BLaER1 treated with 17β-estradiol and CSF1 and Interleukin-3, amounts not matched to agents 10 nM and 100 nM (cell line): ENCODE measurements around the gene ESRRA.
A peak's percentile ranks its signal among the peaks of the same experiment; 100 is the strongest.

Experiments used
- H3K27ac ChIP-seq, 11 experiments: shearing (Covaris generic); formaldehyde crosslinking; 2 replicates each; pipeline ENCODE4 v1.8.1; 2022
- H3K27me3 ChIP-seq, 11 experiments: shearing (Covaris generic); formaldehyde crosslinking; 2 replicates each; pipeline ENCODE4 v1.8.1; 2022
- H3K36me3 ChIP-seq, 11 experiments: shearing (Covaris generic); formaldehyde crosslinking; 2 replicates each; pipeline ENCODE4 v1.8.1; 2022
- H3K4me1 ChIP-seq, 10 experiments: shearing (Covaris generic); formaldehyde crosslinking; 2 replicates each; pipeline ENCODE4 v1.8.1; 2022
- H3K4me2 ChIP-seq, 11 experiments: shearing (Covaris generic); formaldehyde crosslinking; 2 replicates each; pipeline ENCODE4 v1.8.1; 2022
- H3K4me3 ChIP-seq, 10 experiments: shearing (Covaris generic); formaldehyde crosslinking; 2 replicates each; pipeline ENCODE4 v1.8.1; 2022
- H3K9ac ChIP-seq, 11 experiments: shearing (Covaris generic); formaldehyde crosslinking; 2 replicates each; pipeline ENCODE4 v1.8.1; 2022
- H3K9me3 ChIP-seq, 11 experiments: shearing (Covaris generic); formaldehyde crosslinking; replicated peaks in 1 of 11; 2 replicates each; pipeline ENCODE4 v1.8.1; 2022
- H4K20me1 ChIP-seq, 11 experiments: shearing (Covaris generic); formaldehyde crosslinking; 2 replicates each; pipeline ENCODE4 v1.8.1; 2022
- Cebpa-rat ChIP-seq, 11 experiments: shearing (Covaris generic); IDR thresholded peaks; 2 replicates each; pipeline ENCODE4 v1.8.1; 2022

ESRRA gene

DNA sequence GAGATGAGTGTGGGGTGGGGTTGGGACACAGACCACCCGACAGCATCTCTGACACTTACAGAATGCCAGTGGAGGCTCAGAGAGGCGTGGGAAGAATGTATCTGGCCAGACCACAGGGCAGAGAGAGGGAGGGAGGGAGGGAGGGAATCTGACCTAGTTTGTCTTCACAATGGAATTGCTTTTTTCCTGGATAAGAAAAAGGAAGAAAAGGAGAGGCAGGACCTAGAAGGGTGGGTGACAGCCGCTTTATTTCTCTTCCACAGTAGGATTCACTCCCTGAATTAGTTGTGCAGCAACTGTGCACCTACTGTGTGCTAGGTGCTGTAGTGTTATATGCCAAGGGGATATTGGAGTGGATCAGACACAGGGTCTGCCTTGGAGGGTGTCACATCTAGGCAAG lies 10.6 kb upstream of the ESRRA start:
- TF ChIP-seq Cebpa-rat (IDR thresholded peaks at IDR 0.05): no peak
- Histone ChIP-seq H3K27ac (no peak overlapping the region), H3K4me1 (peaks cover 18 to 25% (median 21%) of the 10 kb centered on the region in 10 experiments), H3K4me3 (no peak overlapping the region), H3K9me3 (no peaks in the 10 kb centered on the region), H3K36me3 (no peaks in the 10 kb centered on the region), H3K9ac (no peak overlapping the region), H4K20me1 (peaks cover 0 to 82% (median 63%) of the 10 kb centered on the region in 11 experiments; a peak in 18 of 22 replicates), H3K27me3 (peaks cover 100% of the 10 kb centered on the region in 11 experiments), H3K4me2 (no peak overlapping the region)

DNA sequence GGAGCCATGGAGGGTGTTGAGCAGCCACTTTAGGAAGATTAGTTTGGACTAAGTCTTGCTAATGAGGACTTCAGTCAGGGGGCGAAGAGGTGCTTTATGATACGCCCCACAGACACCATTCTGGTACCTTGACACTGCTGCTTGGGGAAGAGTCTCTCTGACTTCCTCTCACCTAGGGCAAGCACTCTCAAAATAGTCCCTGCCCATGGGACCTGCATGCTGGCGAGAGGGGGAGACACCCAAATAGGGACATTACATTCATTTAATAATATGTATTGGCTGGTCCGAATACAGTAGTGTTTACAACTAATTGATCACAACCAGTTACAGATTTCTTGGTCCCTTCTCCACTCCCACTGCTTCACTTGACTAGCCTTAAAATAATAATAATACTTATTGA lies 9.6 kb upstream of the ESRRA start:
- Histone ChIP-seq H4K20me1 (peaks cover 0 to 83% (median 63%) of the 10 kb centered on the region in 11 experiments; a peak in 18 of 22 replicates), H3K27me3 (peaks cover 100% of the 10 kb centered on the region in 11 experiments), H3K9ac (no peak overlapping the region), H3K27ac (no peak overlapping the region), H3K4me2 (no peak overlapping the region), H3K36me3 (no peaks in the 10 kb centered on the region), H3K4me3 (no peak overlapping the region), H3K9me3 (no peaks in the 10 kb centered on the region), H3K4me1 (peaks cover 28 to 35% (median 31%) of the 10 kb centered on the region in 10 experiments)
- TF ChIP-seq Cebpa-rat (IDR thresholded peaks at IDR 0.05): no peak

DNA sequence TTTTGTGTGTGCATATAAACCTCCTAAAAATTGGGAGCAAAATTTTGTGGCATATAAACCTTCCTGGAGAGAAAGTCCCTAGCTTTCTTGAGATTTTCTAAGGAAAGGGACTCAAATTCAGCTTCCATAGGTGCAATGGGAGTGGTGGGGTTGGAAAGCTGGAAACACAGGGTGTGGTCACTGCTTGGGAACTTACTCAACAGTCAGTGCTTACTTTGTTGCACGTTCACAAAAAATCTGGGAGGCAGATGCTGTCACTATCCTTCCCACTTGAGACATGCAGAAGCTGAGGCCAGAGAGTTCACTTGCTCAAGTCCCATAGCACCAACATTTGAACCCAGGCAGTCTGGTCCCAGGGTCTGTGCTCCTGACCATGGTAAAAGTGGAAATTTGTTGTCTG lies 9.1 kb upstream of the ESRRA start:
- no peak for TF ChIP-seq Cebpa-rat (IDR thresholded peaks at IDR 0.05)
- Histone ChIP-seq H3K4me3 (no peak overlapping the region), H3K4me1 (peaks cover 30 to 40% (median 34%) of the 10 kb centered on the region in 10 experiments), H3K4me2 (no peak overlapping the region), H3K9ac (no peak overlapping the region), H3K27me3 (peaks cover 100% of the 10 kb centered on the region in 11 experiments), H3K27ac (no peak overlapping the region), H3K9me3 (no peaks in the 10 kb centered on the region), H3K36me3 (no peaks in the 10 kb centered on the region), H4K20me1 (peaks cover 0 to 80% (median 59%) of the 10 kb centered on the region in 11 experiments; a peak in 18 of 22 replicates)

DNA sequence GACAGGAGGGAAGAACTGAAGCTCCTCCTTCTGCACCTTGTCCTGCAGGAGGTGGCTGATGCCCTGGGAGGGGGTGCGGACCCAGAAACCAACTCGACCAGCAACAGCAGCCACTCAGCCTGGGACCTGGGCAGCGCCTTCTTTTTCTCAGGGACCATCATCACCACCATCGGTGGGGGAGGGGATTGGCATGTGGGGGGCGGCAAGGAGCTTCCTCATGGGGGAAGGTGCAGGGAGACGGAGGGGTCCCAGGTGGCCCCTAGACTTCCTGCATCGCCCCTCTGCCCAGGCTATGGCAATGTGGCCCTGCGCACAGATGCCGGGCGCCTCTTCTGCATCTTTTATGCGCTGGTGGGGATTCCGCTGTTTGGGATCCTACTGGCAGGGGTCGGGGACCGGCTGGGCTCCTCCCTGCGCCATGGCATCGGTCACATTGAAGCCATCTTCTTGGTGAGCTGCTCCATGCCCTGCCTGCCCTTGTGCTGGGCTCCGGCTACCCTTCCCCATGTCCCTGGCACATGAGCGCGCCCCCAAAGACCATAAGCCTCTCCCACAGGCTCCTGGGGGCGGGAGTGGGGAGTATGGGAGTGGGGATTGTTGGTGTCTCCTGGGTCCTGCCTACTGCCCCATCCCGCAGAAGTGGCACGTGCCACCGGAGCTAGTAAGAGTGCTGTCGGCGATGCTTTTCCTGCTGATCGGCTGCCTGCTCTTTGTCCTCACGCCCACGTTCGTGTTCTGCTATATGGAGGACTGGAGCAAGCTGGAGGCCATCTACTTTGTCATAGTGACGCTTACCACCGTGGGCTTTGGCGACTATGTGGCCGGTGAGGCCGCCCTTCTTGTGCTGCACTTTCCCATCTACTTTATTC lies 8.3 kb upstream of the ESRRA start:
- no peaks in the 10 kb centered on the region for H3K9me3 ChIP-seq
- H3K27ac ChIP-seq: no peak overlapping the region
- H3K4me3 ChIP-seq: no peak overlapping the region
- H3K36me3 ChIP-seq: no peaks in the 10 kb centered on the region
- no peak for TF ChIP-seq Cebpa-rat (IDR thresholded peaks at IDR 0.05)
- no peak overlapping the region for H3K4me2 ChIP-seq
- peaks cover 100% of the 10 kb centered on the region in 11 experiments for H3K27me3 ChIP-seq
- H4K20me1 ChIP-seq: peaks cover 0 to 71% (median 51%) of the 10 kb centered on the region in 11 experiments; a peak in 18 of 22 replicates
- H3K4me1 ChIP-seq: peaks cover 25 to 37% (median 30%) of the 10 kb centered on the region in 10 experiments
- H3K9ac ChIP-seq: no peak overlapping the region

DNA sequence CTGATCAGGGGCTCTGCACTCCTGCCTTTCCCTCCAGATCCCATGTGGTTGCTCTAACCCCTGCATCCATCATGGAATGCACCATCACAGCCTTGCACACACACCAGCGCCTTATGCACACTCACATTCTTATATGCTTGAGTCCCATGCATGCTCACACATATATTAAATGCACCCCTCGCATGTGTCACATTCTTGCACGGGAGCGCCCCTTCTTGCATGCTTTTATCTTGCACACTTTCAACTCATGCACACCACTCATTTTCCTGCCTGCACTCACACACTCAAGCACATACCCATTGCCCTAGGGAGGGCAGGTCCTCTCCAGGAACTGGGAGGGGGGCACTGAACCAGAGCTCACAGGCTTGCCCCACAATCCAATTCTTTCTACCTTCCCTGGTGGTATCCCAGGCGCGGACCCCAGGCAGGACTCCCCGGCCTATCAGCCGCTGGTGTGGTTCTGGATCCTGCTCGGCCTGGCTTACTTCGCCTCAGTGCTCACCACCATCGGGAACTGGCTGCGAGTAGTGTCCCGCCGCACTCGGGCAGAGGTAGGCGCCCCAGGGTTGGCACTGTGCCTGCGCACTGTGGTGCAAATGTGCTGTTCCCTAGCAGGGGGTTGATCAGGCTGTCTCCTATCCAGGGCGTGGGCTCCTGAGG lies 7.5 kb upstream of the ESRRA start:
- no peak for TF ChIP-seq Cebpa-rat (IDR thresholded peaks at IDR 0.05)
- Histone ChIP-seq H4K20me1 (peaks cover 0 to 64% (median 43%) of the 10 kb centered on the region in 11 experiments; a peak in 18 of 22 replicates), H3K27me3 (peaks cover 93 to 100% (median 95%) of the 10 kb centered on the region in 11 experiments), H3K27ac (no peak overlapping the region), H3K9ac (no peak overlapping the region), H3K9me3 (no peaks in the 10 kb centered on the region), H3K4me2 (no peak overlapping the region), H3K36me3 (no peaks in the 10 kb centered on the region), H3K4me3 (no peak overlapping the region), H3K4me1 (peaks cover 19 to 30% (median 24%) of the 10 kb centered on the region in 10 experiments)

DNA sequence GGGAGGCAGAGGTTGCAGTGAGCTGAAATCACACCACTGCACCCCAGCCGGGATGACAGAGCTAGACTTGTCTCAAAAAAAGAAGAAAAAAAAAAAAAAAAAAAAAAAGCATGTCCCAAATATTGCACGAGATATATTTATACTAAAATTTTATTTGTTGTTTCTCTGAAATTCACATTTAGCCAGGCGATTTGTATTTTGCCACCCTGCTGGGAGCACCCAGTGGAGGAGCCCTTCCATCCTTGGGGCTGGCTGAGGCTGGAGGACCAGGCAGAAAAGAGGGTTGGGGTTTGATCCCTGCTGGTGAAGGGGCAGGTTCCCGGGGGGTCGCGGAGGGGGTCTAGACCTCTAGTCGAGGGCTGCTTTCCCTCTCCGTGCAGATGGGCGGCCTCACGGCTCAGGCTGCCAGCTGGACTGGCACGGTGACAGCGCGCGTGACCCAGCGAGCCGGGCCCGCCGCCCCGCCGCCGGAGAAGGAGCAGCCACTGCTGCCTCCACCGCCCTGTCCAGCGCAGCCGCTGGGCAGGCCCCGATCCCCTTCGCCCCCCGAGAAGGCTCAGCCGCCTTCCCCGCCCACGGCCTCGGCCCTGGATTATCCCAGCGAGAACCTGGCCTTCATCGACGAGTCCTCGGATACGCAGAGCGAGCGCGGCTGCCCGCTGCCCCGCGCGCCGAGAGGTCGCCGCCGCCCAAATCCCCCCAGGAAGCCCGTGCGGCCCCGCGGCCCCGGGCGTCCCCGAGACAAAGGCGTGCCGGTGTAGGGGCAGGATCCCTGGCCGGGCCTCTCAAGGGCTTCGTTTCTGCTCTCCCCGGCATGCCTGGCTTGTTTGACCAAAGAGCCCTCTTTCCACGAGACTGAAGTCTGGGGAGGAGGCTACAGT lies 6.1 kb upstream of the ESRRA start:
- no peak for TF ChIP-seq Cebpa-rat (IDR thresholded peaks at IDR 0.05)
- peaks cover 79 to 86% (median 81%) of the 10 kb centered on the region in 11 experiments for H3K27me3 ChIP-seq

DNA sequence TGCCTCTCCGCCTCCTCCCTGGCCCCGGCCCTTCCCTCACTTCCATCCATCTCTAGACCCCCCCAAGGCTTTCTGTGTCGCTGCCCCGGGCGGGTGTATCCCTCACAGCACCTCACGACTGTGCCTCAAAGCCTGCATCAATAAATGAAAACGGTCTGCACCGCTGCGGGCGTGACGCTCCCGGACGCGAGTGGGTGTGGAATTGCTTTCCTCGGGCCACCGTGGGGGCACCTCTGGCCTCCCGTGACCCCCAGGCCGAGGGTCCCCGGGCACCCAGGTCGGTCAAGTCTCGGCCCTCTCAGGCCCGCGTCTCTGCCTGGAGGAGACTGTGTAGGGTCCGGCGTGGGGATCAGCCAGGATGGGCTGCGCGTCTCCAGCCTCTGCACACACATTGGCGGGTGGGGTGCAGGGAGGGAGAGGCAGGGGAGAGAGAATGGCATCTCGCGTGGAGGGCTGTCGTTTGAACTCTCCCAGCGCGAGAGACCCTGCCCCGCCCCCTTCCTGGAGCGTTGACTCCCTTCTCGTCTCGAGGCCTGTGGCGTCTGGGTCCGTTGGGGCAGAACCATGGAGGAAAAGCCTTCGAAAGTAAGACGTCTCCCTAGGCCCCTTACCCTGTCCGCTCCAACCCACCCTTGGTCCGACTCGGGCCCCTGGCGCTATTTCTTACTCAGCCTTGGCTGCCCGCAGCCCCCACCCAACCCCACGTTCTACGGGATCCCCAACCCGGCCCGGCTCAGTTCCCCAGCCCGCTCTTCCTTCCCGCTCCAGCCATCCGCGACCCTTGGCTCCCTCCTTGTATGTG lies 5.3 kb upstream of the ESRRA start, which contains the start of gene CATSPERZ:
Gene CATSPERZ (plus strand): TSS at position 512 of the 802 bp plus-strand sequence. CDS start 53 bp downstream, at position 565.
- peak within 1 kb of the TSS in 10 of 11 experiments; percentile 8 to 49 (median 32); a peak in 14 of 22 replicates for H3K9ac ChIP-seq
- H3K36me3 ChIP-seq: no peaks in the 10 kb centered on the region
- H3K4me2 ChIP-seq: peak within 1 kb of the TSS; percentile 83 to 93 (median 89)
- peak within 1 kb of the TSS; percentile 36 to 62 (median 49) for H3K4me3 ChIP-seq
- TF ChIP-seq Cebpa-rat (IDR thresholded peaks at IDR 0.05): no peak
- H3K27me3 ChIP-seq: peaks cover 71 to 77% (median 72%) of the 10 kb centered on the region in 11 experiments
- peaks cover 0 to 52% (median 32%) of the 10 kb centered on the region in 11 experiments; a peak in 18 of 22 replicates for H4K20me1 ChIP-seq
- no peak within 1 kb of the TSS for H3K27ac ChIP-seq
- H3K9me3 ChIP-seq: no peaks in the 10 kb centered on the region
- peaks cover 30 to 44% (median 33%) of the 10 kb centered on the region in 10 experiments for H3K4me1 ChIP-seq

More for the DNA sequence above, 6.1 kb upstream of the ESRRA start:
- H3K9ac ChIP-seq: peak overlapping the region in 10 of 11 experiments; percentile 8 to 49 (median 24); a peak in 11 of 22 replicates
- no peaks in the 10 kb centered on the region for H3K9me3 ChIP-seq
- H3K36me3 ChIP-seq: no peaks in the 10 kb centered on the region
- H3K27ac ChIP-seq: no peak overlapping the region
- peaks cover 27 to 43% (median 32%) of the 10 kb centered on the region in 10 experiments for H3K4me1 ChIP-seq
- peaks cover 0 to 52% (median 32%) of the 10 kb centered on the region in 11 experiments; a peak in 18 of 22 replicates for H4K20me1 ChIP-seq
- H3K4me2 ChIP-seq: peak overlapping the region; percentile 83 to 93 (median 89)
- peak overlapping the region; percentile 36 to 62 (median 49); a peak in 18 of 20 replicates for H3K4me3 ChIP-seq
